HG03457 (cell line): ENCODE measurements around the gene LRFN2.

Source experiments
- ATAC-seq: cut with Tn5 transposase; IDR thresholded peaks from one replicate; pipeline ENCODE4 v1.9.1; 2021; ENCODE audit warnings: moderate number of reproducible peaks; ENCODE audit not compliant: unreplicated experiment

The LRFN2 gene

DNA sequence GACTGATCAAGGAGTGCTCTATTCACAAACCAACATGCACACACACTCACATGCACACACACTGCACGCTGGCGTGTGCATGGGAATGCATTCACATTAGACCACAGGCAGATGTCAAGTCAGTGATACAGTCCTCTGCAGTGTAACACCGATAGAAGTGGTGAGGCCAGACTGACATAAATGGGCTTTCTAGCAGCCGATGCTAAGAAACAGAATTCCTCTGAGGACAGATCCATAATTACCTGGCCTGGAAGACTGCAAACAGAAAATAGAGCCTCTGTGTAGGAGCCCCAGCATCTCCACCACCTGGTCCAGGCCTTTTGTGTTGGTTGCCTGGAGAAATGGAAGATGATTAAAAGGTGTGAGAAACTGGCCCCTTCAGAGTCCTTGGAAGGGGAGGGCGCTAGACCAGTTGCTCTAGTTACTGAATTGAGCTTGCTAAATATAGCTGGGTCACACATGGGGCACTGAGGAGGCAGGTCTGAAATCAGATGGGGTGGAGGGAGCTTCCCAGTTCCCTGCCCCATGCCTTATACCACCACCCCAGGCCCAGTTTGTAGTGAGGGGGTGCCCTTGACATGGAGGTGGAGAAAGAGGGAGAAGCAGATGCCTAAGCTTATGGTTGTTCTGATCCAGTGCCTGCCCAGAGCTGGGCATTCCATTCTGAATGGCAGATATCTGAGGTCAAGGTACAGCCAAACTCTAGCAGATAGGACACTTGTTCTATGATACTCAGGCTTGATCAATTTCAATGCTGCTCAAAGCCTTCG lies 233.8 kb downstream of the LRFN2 start:
- ATAC-seq, result no peak

DNA sequence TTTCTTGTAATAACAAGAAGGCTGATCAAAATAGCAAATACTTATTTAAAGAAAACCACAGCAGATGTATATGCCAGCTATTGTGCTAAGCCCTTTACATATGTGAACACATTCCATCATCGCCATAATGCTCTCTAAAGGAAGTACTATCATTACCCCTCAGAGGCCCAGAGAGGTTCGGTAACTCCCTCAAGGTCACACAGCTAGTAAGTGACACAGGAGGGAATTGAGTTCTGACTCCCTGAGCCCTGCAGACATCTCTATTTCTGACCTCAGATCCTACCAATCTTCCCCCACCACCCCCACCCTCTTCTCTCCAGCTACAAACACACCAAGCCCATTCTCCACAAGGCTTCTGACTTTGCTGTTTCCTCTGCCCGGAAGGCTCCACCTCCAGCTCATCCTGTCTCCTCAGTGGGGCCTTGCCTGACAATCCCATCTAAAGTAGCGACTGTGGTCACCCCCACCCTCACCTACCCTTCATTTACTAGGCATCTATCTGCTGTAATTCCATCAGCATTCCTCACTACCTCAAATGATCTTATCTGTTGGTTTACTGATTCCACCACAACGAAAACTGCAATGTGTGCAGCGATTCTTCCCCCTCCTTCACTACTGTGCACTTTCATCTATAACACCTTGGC lies 234.5 kb downstream of the LRFN2 start:
- no peak for ATAC-seq

DNA sequence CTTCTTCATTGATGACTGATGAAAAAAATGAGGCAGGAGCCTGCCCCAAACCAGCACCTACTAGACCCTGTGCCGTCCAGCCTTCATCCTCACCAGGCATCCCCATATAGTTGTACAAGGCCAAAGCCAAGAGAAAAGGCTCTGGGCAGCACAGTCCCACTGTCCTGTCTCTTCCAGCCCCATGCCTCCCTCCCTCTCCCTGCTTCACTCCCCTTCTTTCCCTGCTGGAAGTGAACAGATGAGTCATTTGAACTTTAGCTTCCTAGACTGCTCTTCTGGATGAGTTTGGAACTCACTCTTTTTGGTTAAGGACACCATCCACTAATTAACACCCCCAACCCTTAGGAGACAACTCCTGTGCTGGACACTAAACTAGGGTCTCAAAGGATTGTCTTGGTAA lies 235.2 kb downstream of the LRFN2 start:
- no peak for ATAC-seq

DNA sequence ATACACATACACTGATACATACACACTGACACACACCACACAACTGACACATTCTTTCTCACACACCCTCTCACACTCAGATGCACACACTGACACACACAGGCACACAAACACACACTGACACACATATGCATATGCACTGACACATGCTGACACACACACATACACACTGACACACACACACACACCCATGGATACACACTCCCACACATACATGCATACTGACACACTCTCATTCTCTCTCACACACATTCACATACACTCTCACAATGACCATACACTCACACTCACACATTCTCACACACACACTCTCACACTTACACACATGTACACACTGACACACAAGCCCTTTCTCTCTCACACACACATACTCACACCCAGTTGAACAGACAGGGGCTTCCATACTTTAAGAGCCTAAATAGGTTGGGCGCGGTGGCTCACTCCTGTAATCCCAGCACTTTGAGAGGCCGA lies 236.4 kb downstream of the LRFN2 start:
- ATAC-seq, result no peak

DNA sequence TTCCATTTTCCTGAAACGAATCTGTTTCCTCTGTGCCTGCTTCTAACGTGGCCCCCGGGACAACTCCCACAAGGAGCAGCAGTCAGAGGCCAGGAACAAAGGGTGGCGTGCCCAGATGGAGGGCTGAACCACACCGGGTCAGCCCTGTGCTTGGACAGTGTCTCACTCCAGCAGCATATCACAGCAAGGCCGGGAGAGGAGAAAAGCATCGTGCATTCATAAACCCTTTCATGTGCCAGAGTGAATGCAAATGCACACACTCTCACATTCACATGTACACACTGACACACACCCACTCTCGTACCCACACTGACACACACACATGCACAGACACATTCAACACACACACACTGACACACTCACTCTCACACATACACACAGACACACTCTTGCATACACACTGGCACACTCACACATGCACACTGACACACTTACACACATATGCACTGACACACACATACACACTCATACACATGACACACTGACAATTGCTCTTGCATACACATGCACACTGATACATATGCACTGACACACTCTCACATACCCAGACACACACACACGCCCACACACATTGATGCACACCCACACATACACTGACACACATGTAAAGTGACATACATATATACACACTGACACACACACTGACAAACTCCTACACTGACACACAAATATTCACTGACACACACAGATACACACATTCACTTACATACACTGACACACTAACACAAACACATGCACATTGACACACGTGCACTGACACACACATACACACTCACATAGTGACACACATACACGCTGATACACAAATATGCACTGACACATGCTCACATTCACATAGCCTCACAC lies 237.0 kb downstream of the LRFN2 start:
- no peak for ATAC-seq

DNA sequence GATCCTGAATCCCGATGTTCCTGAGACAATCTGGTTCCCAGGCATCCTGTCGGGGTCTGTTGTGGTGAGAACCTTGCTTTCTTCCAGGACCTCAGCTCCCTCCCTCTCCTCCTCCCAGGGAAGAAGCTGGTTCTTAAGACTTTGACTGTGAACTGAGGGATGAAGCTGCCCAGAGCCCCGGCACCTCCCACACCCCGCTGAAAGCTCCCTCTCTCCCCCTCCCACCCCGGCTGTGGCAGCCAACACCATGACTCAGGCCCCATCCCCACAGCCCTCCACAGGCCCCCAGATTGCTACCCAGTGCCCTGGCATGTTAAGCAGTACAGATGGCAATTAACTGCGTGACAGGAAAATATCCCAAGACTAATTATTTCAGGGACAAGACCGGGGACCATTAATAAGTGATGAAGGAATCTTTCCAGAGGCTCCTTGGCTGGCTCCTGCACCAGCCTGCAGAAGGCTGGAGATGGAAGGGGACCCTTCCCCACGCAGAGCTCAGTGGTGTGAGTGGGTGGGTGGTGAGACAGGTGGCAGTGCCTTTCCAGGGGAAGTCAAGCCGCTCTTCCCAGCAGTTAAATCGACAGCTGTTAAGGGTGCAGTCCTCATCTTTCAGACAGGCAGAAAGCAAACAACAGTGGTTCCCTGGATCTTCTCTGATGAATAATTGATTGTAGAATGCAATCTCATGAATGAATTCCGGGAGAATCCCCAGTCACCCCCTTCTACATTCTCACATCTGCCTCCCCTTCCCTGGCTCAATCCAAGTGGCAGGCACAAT lies 237.9 kb downstream of the LRFN2 start:
- ATAC-seq, result no peak

DNA sequence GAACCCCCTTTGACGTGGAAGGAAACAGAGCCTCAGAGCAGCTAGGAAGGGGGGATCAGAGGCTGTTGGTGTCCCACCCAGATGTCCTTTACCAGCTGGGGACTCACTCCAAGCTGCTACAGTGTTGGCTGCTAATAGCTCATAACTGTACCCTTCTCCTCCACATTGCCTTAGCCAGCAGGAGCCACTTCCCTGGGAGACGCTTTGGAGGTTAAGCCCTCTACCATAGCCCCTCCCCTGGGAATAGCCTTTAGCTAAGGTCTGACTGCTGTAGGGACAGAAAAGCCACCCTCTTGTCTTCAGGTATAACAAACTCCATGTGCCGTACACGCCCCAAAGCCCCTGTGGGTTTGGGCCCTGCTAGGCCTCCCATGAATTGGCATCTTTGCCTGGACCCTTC lies 238.6 kb downstream of the LRFN2 start:
- no peak for ATAC-seq

DNA sequence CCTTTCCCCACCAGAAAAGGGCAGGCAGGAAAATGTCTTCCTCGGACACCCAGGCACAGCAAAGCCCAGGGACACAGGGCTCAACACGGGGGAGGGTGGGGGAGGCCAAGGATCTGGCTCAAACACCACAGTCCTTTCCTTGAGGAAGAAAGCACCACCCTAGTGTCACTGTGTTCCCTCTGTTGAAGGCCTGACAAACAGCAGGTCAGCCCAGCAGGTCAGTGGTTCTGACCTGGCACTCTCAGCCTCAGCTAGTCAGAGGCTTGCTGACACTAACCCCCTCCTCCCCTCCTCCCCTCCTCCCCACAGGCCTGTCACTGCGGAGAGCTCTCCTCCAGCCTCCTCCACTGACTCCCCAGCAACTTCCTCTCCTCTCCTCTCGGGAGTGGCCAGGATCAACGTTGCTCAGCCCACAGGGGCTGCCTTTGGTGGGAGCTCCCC lies 239.6 kb downstream of the LRFN2 start:
- no peak for ATAC-seq

DNA sequence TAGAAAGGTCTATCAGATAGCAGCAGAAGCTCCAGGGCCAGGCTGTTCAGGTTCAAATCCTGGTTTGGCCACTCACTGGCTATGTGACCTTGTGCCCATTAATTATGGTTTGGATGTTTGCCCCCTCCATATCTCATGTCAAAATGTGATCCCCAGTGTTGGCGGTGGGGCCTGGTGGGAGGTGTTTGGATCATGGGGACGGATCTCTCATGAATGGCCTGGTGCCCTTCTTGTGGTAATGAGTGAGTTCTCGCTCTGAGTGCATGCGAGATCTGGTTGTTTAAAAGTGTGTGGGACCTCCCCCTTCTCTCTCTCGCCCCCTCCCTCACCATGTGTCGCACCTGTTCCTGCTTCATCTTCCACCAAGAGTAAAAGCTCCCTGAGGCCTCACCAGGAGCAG lies 240.9 kb downstream of the LRFN2 start:
- ATAC-seq, result no peak

DNA sequence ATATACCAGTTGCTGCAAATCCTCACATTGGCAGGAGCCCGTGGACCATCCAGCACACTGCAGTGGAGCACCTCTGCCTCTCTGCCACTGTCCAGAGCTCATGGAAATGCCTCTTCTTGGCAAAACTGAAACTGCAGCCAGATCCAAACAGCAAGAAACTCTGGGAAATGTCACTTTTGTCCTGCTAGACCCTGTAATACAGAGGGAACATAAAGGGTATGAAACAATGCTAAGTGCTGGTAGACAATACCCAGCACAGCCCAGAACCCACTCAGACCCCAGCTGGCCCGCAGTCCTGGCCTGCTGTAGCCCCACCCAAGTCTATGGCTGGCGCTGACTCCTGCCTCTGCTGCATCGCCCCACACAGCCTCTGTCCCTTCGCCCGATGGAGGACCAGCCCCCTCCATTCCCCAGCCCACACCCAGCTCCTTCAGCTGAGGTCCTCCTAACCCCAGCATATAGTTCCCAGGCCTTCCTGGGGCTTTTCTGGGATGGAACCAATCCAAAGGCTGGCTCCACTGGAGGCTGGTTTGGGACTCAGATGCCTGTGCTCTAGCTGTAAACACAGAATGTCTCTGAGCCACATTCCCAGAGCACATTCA lies 242.5 kb downstream of the LRFN2 start:
- ATAC-seq, result no peak

DNA sequence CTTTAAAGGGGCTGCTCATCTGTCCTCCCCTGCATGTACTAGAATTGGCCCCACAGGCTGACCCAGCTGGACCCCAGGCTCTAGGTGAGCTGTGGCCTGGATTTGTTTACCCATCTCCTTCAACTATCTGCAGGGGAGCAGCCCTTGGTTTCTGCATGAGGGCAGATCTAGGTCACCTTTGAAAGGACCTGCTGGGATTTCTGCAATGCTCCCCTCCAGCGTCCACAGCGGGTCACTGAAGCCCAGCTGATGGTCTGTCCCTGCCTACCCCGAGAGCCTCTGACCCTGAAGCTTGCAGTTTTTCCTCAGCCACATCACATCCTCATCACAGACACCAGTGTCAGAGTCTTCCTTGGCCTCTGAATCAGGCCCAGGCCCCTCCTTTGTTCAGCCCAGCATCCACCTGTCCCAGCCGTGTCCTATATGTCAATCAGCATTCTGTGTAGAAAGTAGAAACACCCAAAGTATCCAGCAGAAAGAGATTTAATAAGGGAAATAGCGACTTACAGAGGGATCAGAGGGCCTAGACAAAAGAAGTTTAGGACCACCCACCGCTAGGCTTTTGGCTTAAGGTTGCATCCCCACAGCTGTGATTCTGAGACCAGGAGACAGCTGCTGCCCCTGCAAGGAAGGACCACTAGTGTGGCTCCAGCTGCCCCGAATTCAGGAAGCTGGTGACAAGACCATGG lies 243.1 kb downstream of the LRFN2 start:
- ATAC-seq, result no peak

DNA sequence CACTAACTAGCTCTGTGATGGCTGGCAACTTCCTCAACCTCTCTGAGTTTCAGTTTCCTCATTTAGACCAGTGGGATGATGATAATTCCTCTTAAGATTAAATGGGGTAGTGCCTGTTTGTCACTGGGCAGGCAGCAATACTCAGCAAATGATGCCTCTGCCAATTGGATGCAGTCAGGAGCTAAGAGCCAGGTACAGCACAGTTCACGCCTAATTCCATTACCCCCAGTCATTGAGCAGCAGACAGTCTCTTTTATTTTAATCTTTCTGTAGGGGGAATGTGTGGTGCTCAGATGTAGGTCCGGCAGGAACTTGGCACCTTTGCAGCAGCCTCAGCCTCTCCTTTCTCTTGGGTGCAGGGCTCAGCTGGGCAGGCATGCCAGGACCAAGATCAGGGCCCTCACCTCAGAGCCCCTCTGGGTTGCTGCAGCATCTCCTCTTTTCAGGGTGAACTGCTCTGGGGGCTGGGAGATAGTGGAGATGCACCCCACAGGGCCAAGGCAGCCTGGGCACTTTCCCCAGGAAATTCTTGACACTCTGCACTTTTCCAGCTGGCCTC lies 243.8 kb downstream of the LRFN2 start:
- no peak for ATAC-seq

DNA sequence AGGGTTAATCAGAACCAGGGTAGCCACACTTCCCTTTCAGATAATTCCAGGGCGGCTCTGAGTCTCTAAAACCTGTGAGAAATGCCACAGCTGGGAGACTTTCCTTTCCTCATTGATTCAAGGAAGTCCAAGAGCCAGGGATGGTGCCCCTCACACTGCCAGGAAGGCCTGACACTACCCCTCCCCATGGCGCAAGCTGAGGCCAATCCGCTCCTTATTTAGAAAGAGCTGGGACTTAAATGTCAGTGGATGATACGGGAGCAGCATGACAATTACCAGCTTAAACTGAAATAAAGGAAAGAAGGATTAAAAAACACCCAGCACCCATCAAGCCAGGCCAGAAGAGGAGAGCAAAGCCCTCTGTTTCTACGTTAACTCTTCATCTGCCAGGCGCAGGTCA lies 244.4 kb downstream of the LRFN2 start:
- no peak for ATAC-seq

DNA sequence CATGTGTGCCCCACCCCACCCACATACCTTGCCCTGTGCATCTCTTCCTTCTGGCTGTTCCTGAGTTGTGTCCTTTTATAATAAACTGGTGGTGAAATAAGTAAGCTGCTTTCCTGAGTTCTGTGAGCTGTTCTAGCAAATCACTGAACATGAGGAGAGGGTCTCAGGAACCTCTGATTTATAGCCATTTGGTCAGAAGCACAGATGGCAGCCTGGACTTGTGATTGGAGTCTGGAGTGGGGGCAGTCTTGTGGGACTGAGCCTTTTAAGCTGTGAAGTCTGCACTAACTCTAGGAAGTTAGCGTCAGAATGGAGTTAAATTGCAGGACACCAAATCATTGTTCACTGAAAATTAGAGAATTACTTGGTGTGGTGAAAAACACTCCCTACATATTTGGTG lies 245.4 kb downstream of the LRFN2 start:
- no peak for ATAC-seq
